K562 (cell line): Measurements from ENCODE around the gene TIAM1. TPM values are rescaled to one million over a fixed set of nuclear protein-coding genes. Genes with fewer than 3 reads are reported as not detected.

Source experiments
- ATAC-seq: fragments of 200-7000 bp; cut with Tn5 transposase; 3 replicates; pipeline ENCODE4 v1.9.1; 2020; ENCODE audit warnings: moderate library complexity
- BruUV-seq: library from RNA; stranded (reverse); fragments of 400-500 nt; replicated peaks from 2 replicates; lab custom pipeline; 2021; lab: Mats Ljungman, UMichigan
- CTCF ChIA-PET: fragments of 300-600 bp; formaldehyde crosslinking; extraction: SDS; loops from one replicate; lab custom pipeline; 2021; ENCODE audit warnings: low intra/inter-chr PET ratio; lab: Yijun Ruan, JAX
- POLR2A ChIA-PET: fragments of 300-600, 350-650 bp; sonication (Branson Sonifier 250); formaldehyde crosslinking; extraction: SDS; loops from one replicate; lab custom pipeline; 2021; ENCODE audit warnings: antibody characterized with exemption, inconsistent platforms; lab: Yijun Ruan, JAX
- DNase-seq, 4 experiments: peaks; one replicate each; pipeline versions ENCODE4 v3.0.0 to v3.0.0-alpha.2; 2011 to 2018; ENCODE audit warnings: low spot score in 3 of 4, mixed read lengths in 3 of 4; ENCODE audit errors: extremely low read depth in 1 of 4
- FAIRE-seq: peaks from 2 replicates; lab custom pipeline; 2011; peaks lifted over from hg19 to GRCh38; lab: Jason Lieb, UNC
- H2AFZ ChIP-seq: 2 replicates; pipeline ENCODE4 v1.6.0; 2011; ENCODE audit warnings: low read depth, low read length, control low read depth, inconsistent platforms
- H3K27ac ChIP-seq: fragments of 200-600 bp; 3 replicates; pipeline ENCODE4 v1.8.0; 2011; ENCODE audit warnings: low read depth, mild to moderate bottlenecking, control low read depth, inconsistent platforms, low read length, moderate library complexity, mixed read lengths; ENCODE audit errors: extremely low read depth
- H3K27me3 ChIP-seq, 2 experiments: fragments of 300-600 bp in 1 of 2; 2 replicates in 1 of 2; 3 replicates in 1 of 2; pipeline versions ENCODE4 v1.6.0 to v1.8.0; 2011; ENCODE audit warnings: inconsistent platforms in 2 of 2, low read length in 2 of 2, mild to moderate bottlenecking in 1 of 2, mixed read lengths in 1 of 2, moderate library complexity in 1 of 2; ENCODE audit not compliant: control insufficient read depth in 2 of 2, insufficient read depth in 2 of 2
- H3K36me3 ChIP-seq: fragments of 300-600 bp; 3 replicates; pipeline ENCODE4 v1.8.0; 2011; ENCODE audit warnings: mild to moderate bottlenecking, low read length, inconsistent platforms; ENCODE audit not compliant: control insufficient read depth, insufficient read depth
- H3K4me1 ChIP-seq, 2 experiments: fragments of 200-600 bp in 1 of 2; replicated peaks in 1 of 2; 2 replicates in 1 of 2; 3 replicates in 1 of 2; pipeline versions ENCODE4 v1.5.1 to v1.8.0; 2011; ENCODE audit warnings: inconsistent platforms in 2 of 2, low read length in 2 of 2, mild to moderate bottlenecking in 1 of 2, mixed read lengths in 1 of 2, moderate library complexity in 1 of 2; ENCODE audit not compliant: control insufficient read depth in 2 of 2, insufficient read depth in 2 of 2
- H3K4me2 ChIP-seq: 2 replicates; pipeline ENCODE4 v1.6.1; 2011; ENCODE audit warnings: low read length, control low read depth, inconsistent platforms, mixed read lengths; ENCODE audit not compliant: insufficient read depth
- H3K4me3 ChIP-seq: fragments of 200-600 bp; sonication (generic), shearing (Covaris generic); 2 replicates; pipeline ENCODE4 v1.5.1; 2016; ENCODE audit warnings: control low read depth, inconsistent platforms
- H3K79me2 ChIP-seq: fragments of 200-600 bp; 3 replicates; pipeline ENCODE4 v1.8.0; 2011; ENCODE audit warnings: low read length, inconsistent platforms; ENCODE audit not compliant: control insufficient read depth, insufficient read depth
- H3K9ac ChIP-seq, 2 experiments: 2 replicates each; pipeline versions ENCODE4 v1.6.0 to v1.6.1; 2011; ENCODE audit warnings: low read depth in 2 of 2, low read length in 2 of 2, control low read depth in 1 of 2, inconsistent platforms in 1 of 2, mild to moderate bottlenecking in 1 of 2, mixed read lengths in 1 of 2; ENCODE audit not compliant: insufficient read depth in 1 of 2
- H3K9me1 ChIP-seq: one replicate; pipeline ENCODE4 v1.6.0; 2011; ENCODE audit warnings: inconsistent platforms, mild to moderate bottlenecking, low read length, moderate library complexity; ENCODE audit not compliant: control insufficient read depth, insufficient read depth
- H3K9me3 ChIP-seq: replicated peaks from 2 replicates; pipeline ENCODE4 v1.5.1; 2011; ENCODE audit warnings: low read depth, low read length, inconsistent platforms; ENCODE audit not compliant: control insufficient read depth, insufficient read depth
- H4K20me1 ChIP-seq: replicated peaks from 2 replicates; pipeline ENCODE4 v1.6.1; 2011; ENCODE audit warnings: low read length, inconsistent platforms, mixed read lengths; ENCODE audit not compliant: control insufficient read depth, insufficient read depth
- ARNT ChIP-seq, 2 experiments: fragments of 450-650 bp; IDR thresholded peaks; 2 replicates each; pipeline ENCODE4 v1.6.1; 2016; ENCODE audit warnings: mild to moderate bottlenecking in 1 of 2
- BRD4 ChIP-seq: fragments of 200-600 bp; sonication (generic); IDR thresholded peaks from 2 replicates; pipeline ENCODE4 v1.6.1; 2017; ENCODE audit warnings: inconsistent platforms
- ELF1 ChIP-seq: fragments of 200-800 bp; sonication (Bioruptor generic); IDR thresholded peaks from 2 replicates; pipeline ENCODE4 v1.6.1; 2016; ENCODE audit warnings: missing genetic modification characterization, missing compliant biosample characterization
- FOS ChIP-seq: IDR thresholded peaks from 3 replicates; pipeline ENCODE4 v1.6.1; 2011; ENCODE audit not compliant: insufficient read length; ENCODE audit errors: extremely low read depth
- PHTF2 ChIP-seq: fragments of 250-450 bp; sonication (Bioruptor Pico); IDR thresholded peaks from 2 replicates; pipeline ENCODE4 v1.5.0; 2021; ENCODE audit warnings: mild to moderate bottlenecking
- SRSF9 ChIP-seq: fragments of 200-400 bp; formaldehyde crosslinking; IDR thresholded peaks from 2 replicates; pipeline ENCODE4 v1.6.1; 2017; ENCODE audit warnings: low read depth, low read length, borderline replicate concordance
- SUPT5H ChIP-seq: fragments of 450-650 bp; IDR thresholded peaks from 2 replicates; pipeline ENCODE4 v1.6.1; 2016
- TAF9B ChIP-seq: fragments of 450-650 bp; IDR thresholded peaks from 2 replicates; pipeline ENCODE4 v1.6.1; 2018; ENCODE audit warnings: mild to moderate bottlenecking; ENCODE audit not compliant: partially characterized antibody
- TAL1 ChIP-seq: fragments of 450-650 bp; IDR thresholded peaks from 2 replicates; pipeline ENCODE4 v1.6.1; 2016; ENCODE audit warnings: mild to moderate bottlenecking
- ZNF197 ChIP-seq: fragments of 200-800 bp; sonication (Bioruptor generic); IDR thresholded peaks from 2 replicates; pipeline ENCODE4 v1.6.1; 2016; ENCODE audit warnings: low read depth, missing genetic modification characterization, missing compliant biosample characterization
- ZNF408 ChIP-seq: fragments of 250-450 bp; sonication (Bioruptor Pico); IDR thresholded peaks from 2 replicates; pipeline ENCODE4 v1.4.0; 2020; ENCODE audit warnings: low read depth, mild to moderate bottlenecking, moderate library complexity
- WGBS: fragments of 100-300 bp; shearing (Covaris generic); methylation state at CpG from one replicate; pipeline ENCODE4 v1.1.6; 2016; ENCODE audit warnings: low coverage, mixed read lengths; ENCODE audit not compliant: insufficient coverage; ENCODE audit errors: missing lambda C conversion rate; 5-methylcytosine and 5-hydroxymethylcytosine counted together
- in situ Hi-C: fragments of 300-500 bp; cut with MboI; formaldehyde crosslinking; loops from 4 replicates; pipeline ENCODE4 v1.15.0; 2018; ENCODE audit warnings: inconsistent platforms, mixed read lengths
- intact Hi-C: fragments of 100-400 bp; cut with micrococcal nuclease; formaldehyde crosslinking; loops from 2 replicates; pipeline ENCODE4 v1.14.2; 2022
- polyA plus RNA-seq, 8 experiments: library from polyadenylated mRNA; depleted of rRNA in 4 of 8; stranded (reverse) in 5 of 8; unstranded in 3 of 8; fragments of >200 nt; fragmentation: Nextera tagmentation in 2 of 8; fragmentation: Illumina TruSeq in 1 of 8; extraction: Ambion mirVana in 2 of 8; extraction: Trizol in 1 of 8; gene quantifications; 2 replicates each; pipeline versions ENCODE4 v1.2.1 to v1.2.3, GENCODE V29; 2011 to 2014; ENCODE audit warnings: inconsistent platforms in 1 of 8, missing spikeins in 1 of 8
- total RNA-seq, 7 experiments: library from RNA; depleted of rRNA in 6 of 7; stranded (reverse); fragments of >200 nt in 6 of 7; fragmentation: Illumina TruSeq in 2 of 7; extraction: Trizol in 2 of 7; gene quantifications; 2 replicates each; pipeline versions ENCODE4 v1.2.1 to v1.2.3, GENCODE V29; 2011 to 2021; ENCODE audit warnings: low replicate concordance in 1 of 7
- TF ChIP-seq, protein P1 (sequence below), 2 experiments: fragments of 250-450 bp in 1 of 2; fragments of 450-650 bp in 1 of 2; sonication (Bioruptor Pico) in 1 of 2; IDR thresholded peaks; 2 replicates each; pipeline versions ENCODE4 v1.6.1 to v1.8.0; 2016 to 2021; ENCODE audit warnings: mild to moderate bottlenecking in 2 of 2, moderate library complexity in 2 of 2, missing compliant biosample characterization in 1 of 2, missing genetic modification characterization in 1 of 2
- TF ChIP-seq, protein P2 (sequence below): fragments of 200-600 bp; sonication (generic); IDR thresholded peaks from one replicate; pipeline ENCODE4 v1.6.1; 2012; ENCODE audit warnings: mild to moderate bottlenecking, low read depth, low read length, inconsistent platforms

The TIAM1 gene
- total and polyA plus RNA-seq, 9 of the 15 experiments (the other 6 are each of a cell fraction or from before 2014, with no cell fraction given), result 0.11 TPM; not detected in 8

DNA sequence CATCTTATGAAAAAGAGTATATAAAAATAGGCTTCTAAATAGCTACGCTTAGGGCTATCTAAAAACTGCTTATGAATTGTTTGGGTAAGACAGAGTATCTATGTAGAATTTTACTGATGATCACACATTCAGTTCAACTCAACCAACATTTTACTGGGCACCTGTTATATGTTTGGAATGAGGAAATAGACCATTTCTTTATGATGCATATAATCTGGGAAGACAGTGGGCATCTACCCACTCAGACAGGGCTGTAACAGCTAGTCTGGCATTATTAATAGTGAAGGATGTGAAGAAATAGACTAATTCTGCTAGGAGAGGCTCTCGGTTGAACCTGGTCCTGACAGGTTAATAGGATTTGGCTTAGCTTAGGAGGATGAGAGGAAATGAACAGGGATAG is 56.9 kb downstream of the TIAM1 start:
- no peaks in the 10 kb centered on the region for H3K79me2 ChIP-seq
- H3K4me3 ChIP-seq, result no peak overlapping the region
- ChIA-PET CTCF (no interaction called here), POLR2A (interaction anchor here (0.7 to 0.9 kb wide), 2 partner anchors 10 to 11 kb away, joined by 3 to 4 read pairs; no protein-coding TSS in a partner anchor)
- no peak overlapping the region for H3K27ac ChIP-seq
- no peaks in the 10 kb centered on the region for H3K9me1 ChIP-seq
- no peak overlapping the region for H3K9ac ChIP-seq
- intact Hi-C loops, result no loop called here
- ATAC-seq (no peak), DNase-seq (no peak), FAIRE-seq (no peak)
- BruUV-seq, result no TSS peak
- peaks cover 0 to 2% of the 10 kb centered on the region in 2 experiments; a peak in 2 of 5 replicates for H3K4me1 ChIP-seq
- 2% methylated on average over 2 of the region's 2 CpGs for WGBS
- H4K20me1 ChIP-seq, result no peaks in the 10 kb centered on the region
- H2AFZ ChIP-seq, result no peak overlapping the region
- no peaks in the 10 kb centered on the region for H3K36me3 ChIP-seq
- no peak overlapping the region for H3K4me2 ChIP-seq
- no peaks in the 10 kb centered on the region for H3K9me3 ChIP-seq
- in situ Hi-C loops, result no loop called here
- H3K27me3 ChIP-seq, result no peaks in the 10 kb centered on the region; a peak in 1 of 5 replicates
- TF ChIP-seq ZNF197 (CRISPR knock-in tag), result no peak
- TF ChIP-seq, protein P1, sequence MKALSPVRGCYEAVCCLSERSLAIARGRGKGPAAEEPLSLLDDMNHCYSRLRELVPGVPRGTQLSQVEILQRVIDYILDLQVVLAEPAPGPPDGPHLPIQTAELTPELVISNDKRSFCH (CRISPR knock-in tag; IDR thresholded peaks at IDR 0.05), result no peak
- TF ChIP-seq, protein P1 (tag; IDR thresholded peaks at IDR 0.05), result no peak
- TF ChIP-seq PHTF2, result no peak
- TF ChIP-seq FOS, result no peak
- TF ChIP-seq ELF1, result no peak
- TF ChIP-seq SRSF9, result no peak
- no peak for TF ChIP-seq ZNF408 (CRISPR knock-in tag)
- no peak for TF ChIP-seq ARNT (IDR thresholded peaks at IDR 0.05)
- no peak for TF ChIP-seq SUPT5H
- no peak for TF ChIP-seq BRD4
- TF ChIP-seq TAL1, result no peak
- TF ChIP-seq, protein P2, sequence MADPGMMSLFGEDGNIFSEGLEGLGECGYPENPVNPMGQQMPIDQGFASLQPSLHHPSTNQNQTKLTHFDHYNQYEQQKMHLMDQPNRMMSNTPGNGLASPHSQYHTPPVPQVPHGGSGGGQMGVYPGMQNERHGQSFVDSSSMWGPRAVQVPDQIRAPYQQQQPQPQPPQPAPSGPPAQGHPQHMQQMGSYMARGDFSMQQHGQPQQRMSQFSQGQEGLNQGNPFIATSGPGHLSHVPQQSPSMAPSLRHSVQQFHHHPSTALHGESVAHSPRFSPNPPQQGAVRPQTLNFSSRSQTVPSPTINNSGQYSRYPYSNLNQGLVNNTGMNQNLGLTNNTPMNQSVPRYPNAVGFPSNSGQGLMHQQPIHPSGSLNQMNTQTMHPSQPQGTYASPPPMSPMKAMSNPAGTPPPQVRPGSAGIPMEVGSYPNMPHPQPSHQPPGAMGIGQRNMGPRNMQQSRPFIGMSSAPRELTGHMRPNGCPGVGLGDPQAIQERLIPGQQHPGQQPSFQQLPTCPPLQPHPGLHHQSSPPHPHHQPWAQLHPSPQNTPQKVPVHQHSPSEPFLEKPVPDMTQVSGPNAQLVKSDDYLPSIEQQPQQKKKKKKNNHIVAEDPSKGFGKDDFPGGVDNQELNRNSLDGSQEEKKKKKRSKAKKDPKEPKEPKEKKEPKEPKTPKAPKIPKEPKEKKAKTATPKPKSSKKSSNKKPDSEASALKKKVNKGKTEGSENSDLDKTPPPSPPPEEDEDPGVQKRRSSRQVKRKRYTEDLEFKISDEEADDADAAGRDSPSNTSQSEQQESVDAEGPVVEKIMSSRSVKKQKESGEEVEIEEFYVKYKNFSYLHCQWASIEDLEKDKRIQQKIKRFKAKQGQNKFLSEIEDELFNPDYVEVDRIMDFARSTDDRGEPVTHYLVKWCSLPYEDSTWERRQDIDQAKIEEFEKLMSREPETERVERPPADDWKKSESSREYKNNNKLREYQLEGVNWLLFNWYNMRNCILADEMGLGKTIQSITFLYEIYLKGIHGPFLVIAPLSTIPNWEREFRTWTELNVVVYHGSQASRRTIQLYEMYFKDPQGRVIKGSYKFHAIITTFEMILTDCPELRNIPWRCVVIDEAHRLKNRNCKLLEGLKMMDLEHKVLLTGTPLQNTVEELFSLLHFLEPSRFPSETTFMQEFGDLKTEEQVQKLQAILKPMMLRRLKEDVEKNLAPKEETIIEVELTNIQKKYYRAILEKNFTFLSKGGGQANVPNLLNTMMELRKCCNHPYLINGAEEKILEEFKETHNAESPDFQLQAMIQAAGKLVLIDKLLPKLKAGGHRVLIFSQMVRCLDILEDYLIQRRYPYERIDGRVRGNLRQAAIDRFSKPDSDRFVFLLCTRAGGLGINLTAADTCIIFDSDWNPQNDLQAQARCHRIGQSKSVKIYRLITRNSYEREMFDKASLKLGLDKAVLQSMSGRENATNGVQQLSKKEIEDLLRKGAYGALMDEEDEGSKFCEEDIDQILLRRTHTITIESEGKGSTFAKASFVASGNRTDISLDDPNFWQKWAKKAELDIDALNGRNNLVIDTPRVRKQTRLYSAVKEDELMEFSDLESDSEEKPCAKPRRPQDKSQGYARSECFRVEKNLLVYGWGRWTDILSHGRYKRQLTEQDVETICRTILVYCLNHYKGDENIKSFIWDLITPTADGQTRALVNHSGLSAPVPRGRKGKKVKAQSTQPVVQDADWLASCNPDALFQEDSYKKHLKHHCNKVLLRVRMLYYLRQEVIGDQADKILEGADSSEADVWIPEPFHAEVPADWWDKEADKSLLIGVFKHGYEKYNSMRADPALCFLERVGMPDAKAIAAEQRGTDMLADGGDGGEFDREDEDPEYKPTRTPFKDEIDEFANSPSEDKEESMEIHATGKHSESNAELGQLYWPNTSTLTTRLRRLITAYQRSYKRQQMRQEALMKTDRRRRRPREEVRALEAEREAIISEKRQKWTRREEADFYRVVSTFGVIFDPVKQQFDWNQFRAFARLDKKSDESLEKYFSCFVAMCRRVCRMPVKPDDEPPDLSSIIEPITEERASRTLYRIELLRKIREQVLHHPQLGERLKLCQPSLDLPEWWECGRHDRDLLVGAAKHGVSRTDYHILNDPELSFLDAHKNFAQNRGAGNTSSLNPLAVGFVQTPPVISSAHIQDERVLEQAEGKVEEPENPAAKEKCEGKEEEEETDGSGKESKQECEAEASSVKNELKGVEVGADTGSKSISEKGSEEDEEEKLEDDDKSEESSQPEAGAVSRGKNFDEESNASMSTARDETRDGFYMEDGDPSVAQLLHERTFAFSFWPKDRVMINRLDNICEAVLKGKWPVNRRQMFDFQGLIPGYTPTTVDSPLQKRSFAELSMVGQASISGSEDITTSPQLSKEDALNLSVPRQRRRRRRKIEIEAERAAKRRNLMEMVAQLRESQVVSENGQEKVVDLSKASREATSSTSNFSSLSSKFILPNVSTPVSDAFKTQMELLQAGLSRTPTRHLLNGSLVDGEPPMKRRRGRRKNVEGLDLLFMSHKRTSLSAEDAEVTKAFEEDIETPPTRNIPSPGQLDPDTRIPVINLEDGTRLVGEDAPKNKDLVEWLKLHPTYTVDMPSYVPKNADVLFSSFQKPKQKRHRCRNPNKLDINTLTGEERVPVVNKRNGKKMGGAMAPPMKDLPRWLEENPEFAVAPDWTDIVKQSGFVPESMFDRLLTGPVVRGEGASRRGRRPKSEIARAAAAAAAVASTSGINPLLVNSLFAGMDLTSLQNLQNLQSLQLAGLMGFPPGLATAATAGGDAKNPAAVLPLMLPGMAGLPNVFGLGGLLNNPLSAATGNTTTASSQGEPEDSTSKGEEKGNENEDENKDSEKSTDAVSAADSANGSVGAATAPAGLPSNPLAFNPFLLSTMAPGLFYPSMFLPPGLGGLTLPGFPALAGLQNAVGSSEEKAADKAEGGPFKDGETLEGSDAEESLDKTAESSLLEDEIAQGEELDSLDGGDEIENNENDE, result no peak
- no peak for TF ChIP-seq TAF9B
